GM19324 (cell line): ENCODE results near the gene RNF144B.
"Not testable (repeated sequence)": the region's sequence is repeated elsewhere in the genome, so short reads cannot be mapped to it uniquely, and the experiment has no call there.

Experiments used
- ATAC-seq: cut with Tn5 transposase; IDR thresholded peaks from one replicate; pipeline ENCODE4 v1.9.1; 2021; ENCODE audit warnings: mild to moderate bottlenecking, moderate library complexity; ENCODE audit not compliant: unreplicated experiment, low FRiP score

The RNF144B gene

GRCh38 chr6:18405477-18406293 is 18.5 kb downstream of the RNF144B start:
- no peak for ATAC-seq

GRCh38 chr6:18406955-18407749 is 20.0 kb downstream of the RNF144B start:
- ATAC-seq, result no peak

GRCh38 chr6:18409602-18410001 is 22.5 kb downstream of the RNF144B start:
- ATAC-seq, result not testable (repeated sequence)

GRCh38 chr6:18410412-18410811 is 23.3 kb downstream of the RNF144B start:
- ATAC-seq, result no peak

- ATAC-seq, result no peak
Observed at GRCh38 chr6:18412068-18412467, 24.9 kb downstream of the RNF144B start.

- no peak for ATAC-seq
Observed at GRCh38 chr6:18412644-18413043, 25.5 kb downstream of the RNF144B start.

GRCh38 chr6:18413381-18413780 is 26.2 kb downstream of the RNF144B start:
- ATAC-seq, result no peak

- no peak for ATAC-seq
Observed at GRCh38 chr6:18414116-18414515, 27.0 kb downstream of the RNF144B start.

- ATAC-seq, result no peak
Observed at GRCh38 chr6:18415207-18415606, 28.1 kb downstream of the RNF144B start.

GRCh38 chr6:18415671-18416340 is 28.7 kb downstream of the RNF144B start:
- no peak for ATAC-seq

- no peak for ATAC-seq
Observed at GRCh38 chr6:18416341-18416679, 29.2 kb downstream of the RNF144B start.

GRCh38 chr6:18420328-18420727 is 33.2 kb downstream of the RNF144B start:
- ATAC-seq, result no peak

GRCh38 chr6:18422136-18422535 is 35.0 kb downstream of the RNF144B start:
- ATAC-seq, result no peak

GRCh38 chr6:18423426-18423825 is 36.3 kb downstream of the RNF144B start:
- no peak for ATAC-seq

GRCh38 chr6:18424201-18424600 is 37.1 kb downstream of the RNF144B start:
- ATAC-seq, result no peak

GRCh38 chr6:18425218-18425617 is 38.1 kb downstream of the RNF144B start:
- no peak for ATAC-seq

- no peak for ATAC-seq
Observed at GRCh38 chr6:18427296-18427695, 40.1 kb downstream of the RNF144B start.

- ATAC-seq, result no peak
Observed at GRCh38 chr6:18429655-18430297, 42.6 kb downstream of the RNF144B start.

- ATAC-seq, result no peak
Observed at GRCh38 chr6:18431581-18431980, 44.4 kb downstream of the RNF144B start.

GRCh38 chr6:18432180-18432579 is 45.0 kb downstream of the RNF144B start:
- ATAC-seq, result no peak

- ATAC-seq, result no peak
Observed at GRCh38 chr6:18432619-18433018, 45.5 kb downstream of the RNF144B start.
